Dedifferentiated amniotic fluid mesenchymal stem cell (primary cell): ENCODE measurements around the gene PLIN4.
"Not testable (repeated sequence)": the region's sequence is repeated elsewhere in the genome, so short reads cannot be mapped to it uniquely, and the experiment has no call there.

Experiments
- DNase-seq: peaks from one replicate; pipeline ENCODE4 v3.0.0-alpha.2; 2016; ENCODE audit errors: extremely low spot score

PLIN4 gene

GRCh38 chr19:4518345-4519171 is at the start of gene PLIN4:
Gene PLIN4, minus strand, starts transcription at chr19:4518486. Its CDS starts 214 bp downstream, at chr19:4518272.
- DNase-seq: no peak

GRCh38 chr19:4567584-4568071 is 49.3 kb upstream of the PLIN4 start:
- DNase-seq: no peak

GRCh38 chr19:4566402-4567051 is 48.2 kb upstream of the PLIN4 start:
- DNase-seq: no peak

- DNase-seq: not testable (repeated sequence)
Measured at GRCh38 chr19:4563562-4563961, 45.3 kb upstream of the PLIN4 start.

GRCh38 chr19:4562085-4562484 is 43.8 kb upstream of the PLIN4 start:
- DNase-seq: not testable (repeated sequence)

- DNase-seq: no peak
Measured at GRCh38 chr19:4559569-4559968, 41.3 kb upstream of the PLIN4 start, which contains the start of gene SEMA6B. Gene SEMA6B, minus strand, starts transcription at chr19:4559684. Its CDS starts 1,227 bp downstream, at chr19:4558457.

- no peak for DNase-seq
Measured at GRCh38 chr19:4557971-4558941, 40.0 kb upstream of the PLIN4 start.

- no peak for DNase-seq
Measured at GRCh38 chr19:4557144-4557970, 39.1 kb upstream of the PLIN4 start.

- no peak for DNase-seq
Measured at GRCh38 chr19:4556597-4557127, 38.4 kb upstream of the PLIN4 start.

GRCh38 chr19:4555657-4556561 is 37.6 kb upstream of the PLIN4 start:
- DNase-seq: no peak

- no peak for DNase-seq
Measured at GRCh38 chr19:4554717-4555116, 36.4 kb upstream of the PLIN4 start.

GRCh38 chr19:4553775-4554174 is 35.5 kb upstream of the PLIN4 start:
- no peak for DNase-seq

- DNase-seq: no peak
Measured at GRCh38 chr19:4553092-4553695, 34.9 kb upstream of the PLIN4 start.

GRCh38 chr19:4552525-4552819 is 34.2 kb upstream of the PLIN4 start:
- no peak for DNase-seq

- no peak for DNase-seq
Measured at GRCh38 chr19:4550479-4551050, 32.3 kb upstream of the PLIN4 start.

GRCh38 chr19:4550018-4550417 is 31.7 kb upstream of the PLIN4 start:
- no peak for DNase-seq

GRCh38 chr19:4548238-4548584 is 29.9 kb upstream of the PLIN4 start:
- no peak for DNase-seq

GRCh38 chr19:4547303-4548237 is 29.3 kb upstream of the PLIN4 start:
- no peak for DNase-seq
